Measurements from ENCODE around the gene HMOX2. TPM values are rescaled to one million over a fixed set of nuclear protein-coding genes. Genes with fewer than 3 reads are reported as not detected.

The HMOX2 gene
- total RNA-seq, 1 experiment from 2014 or later: 42.6 TPM

DNA sequence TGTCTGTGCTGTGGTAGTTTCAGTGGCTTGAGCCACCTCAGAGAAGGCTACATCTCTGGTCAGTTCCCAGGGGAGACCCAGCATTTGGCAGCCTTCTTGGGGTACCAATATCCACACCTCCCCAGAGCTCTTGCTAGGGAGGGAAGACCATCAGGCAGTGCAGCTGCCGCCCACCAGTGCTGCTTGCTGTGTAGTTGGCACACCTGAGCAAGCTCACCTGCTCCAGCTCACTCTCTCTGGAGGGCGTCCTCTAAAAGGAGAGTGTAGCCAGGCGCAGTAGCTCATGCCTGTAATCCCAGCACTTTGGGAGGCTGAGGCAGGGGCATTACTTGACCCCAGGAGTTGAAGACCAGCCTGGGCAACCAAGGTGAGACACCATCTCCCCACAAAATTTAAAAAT is 32.6 kb downstream of the HMOX2 start (continued):
- TF ChIP-seq, protein P1, sequence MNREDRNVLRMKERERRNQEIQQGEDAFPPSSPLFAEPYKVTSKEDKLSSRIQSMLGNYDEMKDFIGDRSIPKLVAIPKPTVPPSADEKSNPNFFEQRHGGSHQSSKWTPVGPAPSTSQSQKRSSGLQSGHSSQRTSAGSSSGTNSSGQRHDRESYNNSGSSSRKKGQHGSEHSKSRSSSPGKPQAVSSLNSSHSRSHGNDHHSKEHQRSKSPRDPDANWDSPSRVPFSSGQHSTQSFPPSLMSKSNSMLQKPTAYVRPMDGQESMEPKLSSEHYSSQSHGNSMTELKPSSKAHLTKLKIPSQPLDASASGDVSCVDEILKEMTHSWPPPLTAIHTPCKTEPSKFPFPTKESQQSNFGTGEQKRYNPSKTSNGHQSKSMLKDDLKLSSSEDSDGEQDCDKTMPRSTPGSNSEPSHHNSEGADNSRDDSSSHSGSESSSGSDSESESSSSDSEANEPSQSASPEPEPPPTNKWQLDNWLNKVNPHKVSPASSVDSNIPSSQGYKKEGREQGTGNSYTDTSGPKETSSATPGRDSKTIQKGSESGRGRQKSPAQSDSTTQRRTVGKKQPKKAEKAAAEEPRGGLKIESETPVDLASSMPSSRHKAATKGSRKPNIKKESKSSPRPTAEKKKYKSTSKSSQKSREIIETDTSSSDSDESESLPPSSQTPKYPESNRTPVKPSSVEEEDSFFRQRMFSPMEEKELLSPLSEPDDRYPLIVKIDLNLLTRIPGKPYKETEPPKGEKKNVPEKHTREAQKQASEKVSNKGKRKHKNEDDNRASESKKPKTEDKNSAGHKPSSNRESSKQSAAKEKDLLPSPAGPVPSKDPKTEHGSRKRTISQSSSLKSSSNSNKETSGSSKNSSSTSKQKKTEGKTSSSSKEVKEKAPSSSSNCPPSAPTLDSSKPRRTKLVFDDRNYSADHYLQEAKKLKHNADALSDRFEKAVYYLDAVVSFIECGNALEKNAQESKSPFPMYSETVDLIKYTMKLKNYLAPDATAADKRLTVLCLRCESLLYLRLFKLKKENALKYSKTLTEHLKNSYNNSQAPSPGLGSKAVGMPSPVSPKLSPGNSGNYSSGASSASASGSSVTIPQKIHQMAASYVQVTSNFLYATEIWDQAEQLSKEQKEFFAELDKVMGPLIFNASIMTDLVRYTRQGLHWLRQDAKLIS (CRISPR knock-in tag; IDR thresholded peaks at IDR 0.05; ENCODE audit: borderline replicate concordance): no peak
- TF ChIP-seq KAT7 (CRISPR knock-in tag; IDR thresholded peaks at IDR 0.05; ENCODE audit: borderline replicate concordance) (no peak), ELF4 (CRISPR knock-in tag; IDR thresholded peaks at IDR 0.05; ENCODE audit: low read depth) (no peak), NR1H2 (CRISPR knock-in tag; IDR thresholded peaks at IDR 0.05) (no peak), ZNF423 (CRISPR knock-in tag; IDR thresholded peaks at IDR 0.05) (no peak), HMGA2 (CRISPR knock-in tag; IDR thresholded peaks at IDR 0.05) (no peak), MXD4 (CRISPR knock-in tag; IDR thresholded peaks at IDR 0.05; ENCODE audit: borderline replicate concordance) (no peak), CREM (CRISPR knock-in tag; IDR thresholded peaks at IDR 0.05) (no peak), RELA (CRISPR knock-in tag; IDR thresholded peaks at IDR 0.05; ENCODE audit: borderline replicate concordance) (no peak)
- TF ChIP-seq, protein P2, sequence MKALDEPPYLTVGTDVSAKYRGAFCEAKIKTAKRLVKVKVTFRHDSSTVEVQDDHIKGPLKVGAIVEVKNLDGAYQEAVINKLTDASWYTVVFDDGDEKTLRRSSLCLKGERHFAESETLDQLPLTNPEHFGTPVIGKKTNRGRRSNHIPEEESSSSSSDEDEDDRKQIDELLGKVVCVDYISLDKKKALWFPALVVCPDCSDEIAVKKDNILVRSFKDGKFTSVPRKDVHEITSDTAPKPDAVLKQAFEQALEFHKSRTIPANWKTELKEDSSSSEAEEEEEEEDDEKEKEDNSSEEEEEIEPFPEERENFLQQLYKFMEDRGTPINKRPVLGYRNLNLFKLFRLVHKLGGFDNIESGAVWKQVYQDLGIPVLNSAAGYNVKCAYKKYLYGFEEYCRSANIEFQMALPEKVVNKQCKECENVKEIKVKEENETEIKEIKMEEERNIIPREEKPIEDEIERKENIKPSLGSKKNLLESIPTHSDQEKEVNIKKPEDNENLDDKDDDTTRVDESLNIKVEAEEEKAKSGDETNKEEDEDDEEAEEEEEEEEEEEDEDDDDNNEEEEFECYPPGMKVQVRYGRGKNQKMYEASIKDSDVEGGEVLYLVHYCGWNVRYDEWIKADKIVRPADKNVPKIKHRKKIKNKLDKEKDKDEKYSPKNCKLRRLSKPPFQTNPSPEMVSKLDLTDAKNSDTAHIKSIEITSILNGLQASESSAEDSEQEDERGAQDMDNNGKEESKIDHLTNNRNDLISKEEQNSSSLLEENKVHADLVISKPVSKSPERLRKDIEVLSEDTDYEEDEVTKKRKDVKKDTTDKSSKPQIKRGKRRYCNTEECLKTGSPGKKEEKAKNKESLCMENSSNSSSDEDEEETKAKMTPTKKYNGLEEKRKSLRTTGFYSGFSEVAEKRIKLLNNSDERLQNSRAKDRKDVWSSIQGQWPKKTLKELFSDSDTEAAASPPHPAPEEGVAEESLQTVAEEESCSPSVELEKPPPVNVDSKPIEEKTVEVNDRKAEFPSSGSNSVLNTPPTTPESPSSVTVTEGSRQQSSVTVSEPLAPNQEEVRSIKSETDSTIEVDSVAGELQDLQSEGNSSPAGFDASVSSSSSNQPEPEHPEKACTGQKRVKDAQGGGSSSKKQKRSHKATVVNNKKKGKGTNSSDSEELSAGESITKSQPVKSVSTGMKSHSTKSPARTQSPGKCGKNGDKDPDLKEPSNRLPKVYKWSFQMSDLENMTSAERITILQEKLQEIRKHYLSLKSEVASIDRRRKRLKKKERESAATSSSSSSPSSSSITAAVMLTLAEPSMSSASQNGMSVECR (CRISPR knock-in tag; IDR thresholded peaks at IDR 0.05; ENCODE audit: borderline replicate concordance): no peak
- TF ChIP-seq, protein P3, sequence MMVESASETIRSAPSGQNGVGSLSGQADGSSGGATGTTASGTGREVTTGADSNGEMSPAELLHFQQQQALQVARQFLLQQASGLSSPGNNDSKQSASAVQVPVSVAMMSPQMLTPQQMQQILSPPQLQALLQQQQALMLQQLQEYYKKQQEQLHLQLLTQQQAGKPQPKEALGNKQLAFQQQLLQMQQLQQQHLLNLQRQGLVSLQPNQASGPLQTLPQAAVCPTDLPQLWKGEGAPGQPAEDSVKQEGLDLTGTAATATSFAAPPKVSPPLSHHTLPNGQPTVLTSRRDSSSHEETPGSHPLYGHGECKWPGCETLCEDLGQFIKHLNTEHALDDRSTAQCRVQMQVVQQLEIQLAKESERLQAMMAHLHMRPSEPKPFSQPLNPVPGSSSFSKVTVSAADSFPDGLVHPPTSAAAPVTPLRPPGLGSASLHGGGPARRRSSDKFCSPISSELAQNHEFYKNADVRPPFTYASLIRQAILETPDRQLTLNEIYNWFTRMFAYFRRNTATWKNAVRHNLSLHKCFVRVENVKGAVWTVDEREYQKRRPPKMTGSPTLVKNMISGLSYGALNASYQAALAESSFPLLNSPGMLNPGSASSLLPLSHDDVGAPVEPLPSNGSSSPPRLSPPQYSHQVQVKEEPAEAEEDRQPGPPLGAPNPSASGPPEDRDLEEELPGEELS (CRISPR knock-in tag; IDR thresholded peaks at IDR 0.05): no peak

DNA sequence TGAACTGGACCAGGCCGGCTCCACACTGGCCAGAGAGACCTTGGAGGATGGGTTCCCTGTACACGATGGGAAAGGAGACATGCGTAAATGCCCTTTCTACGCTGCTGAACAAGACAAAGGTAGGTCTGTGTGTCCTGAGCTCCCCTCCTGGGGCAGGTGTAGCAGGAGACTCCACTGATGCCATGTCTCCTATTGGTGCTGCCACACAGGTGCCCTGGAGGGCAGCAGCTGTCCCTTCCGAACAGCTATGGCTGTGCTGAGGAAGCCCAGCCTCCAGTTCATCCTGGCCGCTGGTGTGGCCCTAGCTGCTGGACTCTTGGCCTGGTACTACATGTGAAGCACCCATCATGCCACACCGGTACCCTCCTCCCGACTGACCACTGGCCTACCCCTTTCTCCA is 33.2 kb downstream of the HMOX2 start:
- ATAC-seq: no peak
- POLR2A ChIA-PET: no interaction called here
- Mint-ChIP-seq H3K4me1 (0 out of 2 replicates have a peak, but pooled peaks cover 2% of the 10 kb centered on the region), H3K9me3 (no peaks in the 10 kb centered on the region), H3K36me3 (peaks cover 12% of the 10 kb centered on the region), H3K27me3 (ENCODE audit: low read depth) (no peaks in the 10 kb centered on the region), H3K4me3 (no peak overlapping the region), H3K27ac (no peak overlapping the region)
- CTCF ChIA-PET: interaction anchor here (0.6 to 4.7 kb wide), 6 partner anchors 15 to 115 kb away, joined by 3 to 19 read pairs (median 4); partner anchors contain the start of gene MGRN1
- DNase-seq (ENCODE audit: low spot score): no peak
- TF ChIP-seq, protein P4, sequence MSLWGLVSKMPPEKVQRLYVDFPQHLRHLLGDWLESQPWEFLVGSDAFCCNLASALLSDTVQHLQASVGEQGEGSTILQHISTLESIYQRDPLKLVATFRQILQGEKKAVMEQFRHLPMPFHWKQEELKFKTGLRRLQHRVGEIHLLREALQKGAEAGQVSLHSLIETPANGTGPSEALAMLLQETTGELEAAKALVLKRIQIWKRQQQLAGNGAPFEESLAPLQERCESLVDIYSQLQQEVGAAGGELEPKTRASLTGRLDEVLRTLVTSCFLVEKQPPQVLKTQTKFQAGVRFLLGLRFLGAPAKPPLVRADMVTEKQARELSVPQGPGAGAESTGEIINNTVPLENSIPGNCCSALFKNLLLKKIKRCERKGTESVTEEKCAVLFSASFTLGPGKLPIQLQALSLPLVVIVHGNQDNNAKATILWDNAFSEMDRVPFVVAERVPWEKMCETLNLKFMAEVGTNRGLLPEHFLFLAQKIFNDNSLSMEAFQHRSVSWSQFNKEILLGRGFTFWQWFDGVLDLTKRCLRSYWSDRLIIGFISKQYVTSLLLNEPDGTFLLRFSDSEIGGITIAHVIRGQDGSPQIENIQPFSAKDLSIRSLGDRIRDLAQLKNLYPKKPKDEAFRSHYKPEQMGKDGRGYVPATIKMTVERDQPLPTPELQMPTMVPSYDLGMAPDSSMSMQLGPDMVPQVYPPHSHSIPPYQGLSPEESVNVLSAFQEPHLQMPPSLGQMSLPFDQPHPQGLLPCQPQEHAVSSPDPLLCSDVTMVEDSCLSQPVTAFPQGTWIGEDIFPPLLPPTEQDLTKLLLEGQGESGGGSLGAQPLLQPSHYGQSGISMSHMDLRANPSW (CRISPR knock-in tag; conservative IDR thresholded peaks at IDR 0.05; ENCODE audit: low read depth): no peak
- TF ChIP-seq, protein P5, sequence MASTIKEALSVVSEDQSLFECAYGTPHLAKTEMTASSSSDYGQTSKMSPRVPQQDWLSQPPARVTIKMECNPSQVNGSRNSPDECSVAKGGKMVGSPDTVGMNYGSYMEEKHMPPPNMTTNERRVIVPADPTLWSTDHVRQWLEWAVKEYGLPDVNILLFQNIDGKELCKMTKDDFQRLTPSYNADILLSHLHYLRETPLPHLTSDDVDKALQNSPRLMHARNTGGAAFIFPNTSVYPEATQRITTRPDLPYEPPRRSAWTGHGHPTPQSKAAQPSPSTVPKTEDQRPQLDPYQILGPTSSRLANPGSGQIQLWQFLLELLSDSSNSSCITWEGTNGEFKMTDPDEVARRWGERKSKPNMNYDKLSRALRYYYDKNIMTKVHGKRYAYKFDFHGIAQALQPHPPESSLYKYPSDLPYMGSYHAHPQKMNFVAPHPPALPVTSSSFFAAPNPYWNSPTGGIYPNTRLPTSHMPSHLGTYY (CRISPR knock-in tag; IDR thresholded peaks at IDR 0.05): no peak
- TF ChIP-seq, protein P6, sequence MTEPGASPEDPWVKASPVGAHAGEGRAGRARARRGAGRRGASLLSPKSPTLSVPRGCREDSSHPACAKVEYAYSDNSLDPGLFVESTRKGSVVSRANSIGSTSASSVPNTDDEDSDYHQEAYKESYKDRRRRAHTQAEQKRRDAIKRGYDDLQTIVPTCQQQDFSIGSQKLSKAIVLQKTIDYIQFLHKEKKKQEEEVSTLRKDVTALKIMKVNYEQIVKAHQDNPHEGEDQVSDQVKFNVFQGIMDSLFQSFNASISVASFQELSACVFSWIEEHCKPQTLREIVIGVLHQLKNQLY (CRISPR knock-in tag; IDR thresholded peaks at IDR 0.05): no peak
- TF ChIP-seq, protein P7, sequence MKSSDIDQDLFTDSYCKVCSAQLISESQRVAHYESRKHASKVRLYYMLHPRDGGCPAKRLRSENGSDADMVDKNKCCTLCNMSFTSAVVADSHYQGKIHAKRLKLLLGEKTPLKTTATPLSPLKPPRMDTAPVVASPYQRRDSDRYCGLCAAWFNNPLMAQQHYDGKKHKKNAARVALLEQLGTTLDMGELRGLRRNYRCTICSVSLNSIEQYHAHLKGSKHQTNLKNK (CRISPR knock-in tag; IDR thresholded peaks at IDR 0.05): no peak
- TF ChIP-seq NR1H2 (CRISPR knock-in tag; IDR thresholded peaks at IDR 0.05) (no peak), ZNF396 (CRISPR knock-in tag; IDR thresholded peaks at IDR 0.05; ENCODE audit: borderline replicate concordance) (no peak), SP1 (CRISPR knock-in tag; conservative IDR thresholded peaks at IDR 0.05) (no peak)
- TF ChIP-seq, protein P3 (CRISPR knock-in tag; IDR thresholded peaks at IDR 0.05): no peak

Data from WTC11 (cell line).